Endothelial cell of umbilical vein (primary cell): ENCODE data around the gene OSCAR. TPM values are rescaled to one million over a fixed set of nuclear protein-coding genes. Genes with fewer than 3 reads are reported as not detected.

Source experiments
- BruUV-seq: library from RNA; stranded (reverse); fragments of 400-500 nt; replicated peaks from 2 replicates; lab custom pipeline; 2021; lab: Mats Ljungman, UMichigan
- CTCF ChIA-PET: fragments of 300-600, 350-600 bp; sonication (Branson Sonifier 250); formaldehyde crosslinking; loops from one replicate; lab custom pipeline; 2021; ENCODE audit warnings: antibody characterized with exemption, inconsistent platforms; lab: Charles Lee
- POLR2A ChIA-PET: fragments of 300-600, 350-600 bp; sonication (Branson Sonifier 250); formaldehyde crosslinking; loops from one replicate; lab custom pipeline; 2021; ENCODE audit warnings: antibody characterized with exemption, inconsistent platforms; lab: Charles Lee
- DNase-seq: peaks from one replicate; pipeline ENCODE4 v3.0.0-alpha.2; 2011; ENCODE audit warnings: low read depth, low spot score
- FAIRE-seq: peaks from 2 replicates; lab custom pipeline; 2011; peaks lifted over from hg19 to GRCh38; lab: Jason Lieb, UNC
- H2AFZ ChIP-seq: 2 replicates; pipeline ENCODE4 v1.6.0; 2012; ENCODE audit warnings: low read depth, low read length, control low read depth, inconsistent platforms
- H3K27ac ChIP-seq: 2 replicates; pipeline ENCODE4 v1.5.1; 2011; ENCODE audit warnings: low read depth, mild to moderate bottlenecking, control low read depth, low read length, moderate library complexity; ENCODE audit not compliant: insufficient read depth
- H3K27me3 ChIP-seq, 2 experiments: 2 replicates each; pipeline versions ENCODE4 v1.6.0 to v1.6.1; 2011; ENCODE audit warnings: low read length in 2 of 2, mixed read lengths in 1 of 2; ENCODE audit not compliant: control insufficient read depth in 2 of 2, insufficient read depth in 2 of 2
- H3K36me3 ChIP-seq, 2 experiments: 2 replicates in 1 of 2; 3 replicates in 1 of 2; pipeline ENCODE4 v1.5.1; 2011; ENCODE audit warnings: low read length in 2 of 2, mild to moderate bottlenecking in 1 of 2, moderate library complexity in 1 of 2; ENCODE audit not compliant: control insufficient read depth in 2 of 2, insufficient read depth in 2 of 2; ENCODE audit errors: extremely low read depth in 1 of 2
- H3K4me1 ChIP-seq: 3 replicates; pipeline ENCODE4 v1.5.1; 2011; ENCODE audit warnings: mild to moderate bottlenecking, low read length; ENCODE audit not compliant: control insufficient read depth, insufficient read depth; ENCODE audit errors: extremely low read depth
- H3K4me2 ChIP-seq: 2 replicates; pipeline ENCODE4 v1.6.1; 2011; ENCODE audit warnings: low read length, control low read depth, mixed read lengths; ENCODE audit not compliant: insufficient read depth
- H3K4me3 ChIP-seq, 3 experiments: fragments of 200-600 bp in 1 of 3; sonication (generic), shearing (Covaris generic) in 1 of 3; replicated peaks in 1 of 3; 2 replicates each; pipeline ENCODE4 v1.5.1; 2011 to 2016; ENCODE audit warnings: control low read depth in 3 of 3, low read length in 3 of 3, mild to moderate bottlenecking in 2 of 3, inconsistent platforms in 1 of 3, low read depth in 1 of 3, moderate library complexity in 1 of 3; ENCODE audit not compliant: insufficient read depth in 1 of 3
- H3K79me2 ChIP-seq: 2 replicates; pipeline ENCODE4 v1.6.0; 2012; ENCODE audit warnings: low read length, inconsistent platforms; ENCODE audit not compliant: control insufficient read depth, insufficient read depth
- H3K9ac ChIP-seq: replicated peaks from 2 replicates; pipeline ENCODE3; 2011; ENCODE audit warnings: low read length, control low read depth; ENCODE audit not compliant: insufficient read depth; ENCODE audit errors: extremely low read depth
- H3K9me1 ChIP-seq: replicated peaks from 3 replicates; pipeline ENCODE4 v1.6.0; 2011; ENCODE audit warnings: mild to moderate bottlenecking, low read length; ENCODE audit not compliant: control insufficient read depth, insufficient read depth; ENCODE audit errors: extremely low read depth
- H3K9me3 ChIP-seq: replicated peaks from 2 replicates; pipeline ENCODE4 v1.5.1; 2012; ENCODE audit warnings: low read length, inconsistent platforms; ENCODE audit not compliant: control insufficient read depth, insufficient read depth
- H4K20me1 ChIP-seq: replicated peaks from 2 replicates; pipeline ENCODE3; 2011; ENCODE audit warnings: mild to moderate bottlenecking, low read length; ENCODE audit not compliant: control insufficient read depth, insufficient read depth; ENCODE audit errors: extremely low read depth
- CTCF ChIP-seq, 2 donors: IDR thresholded peaks; 1 replicate in 1 of 2; 2 replicates in 1 of 2; pipeline ENCODE4 v1.5.1; 2011; ENCODE audit warnings: low read length in 2 of 2, mild to moderate bottlenecking in 2 of 2, moderate library complexity in 2 of 2, control low read depth in 1 of 2, inconsistent platforms in 1 of 2, low read depth in 1 of 2; ENCODE audit not compliant: insufficient read depth in 1 of 2; ENCODE audit errors: extremely low read depth in 1 of 2
- FOS ChIP-seq: IDR thresholded peaks from 2 replicates; pipeline ENCODE4 v1.6.1; 2011; ENCODE audit warnings: mild to moderate bottlenecking, low read length, moderate library complexity, borderline replicate concordance; ENCODE audit not compliant: insufficient read depth
- GATA2 ChIP-seq: IDR thresholded peaks from 2 replicates; pipeline ENCODE4 v1.7.0; 2011; ENCODE audit warnings: low read depth, mild to moderate bottlenecking, moderate library complexity, mixed read lengths, low read length; ENCODE audit not compliant: insufficient read length, insufficient read depth
- JUN ChIP-seq: IDR thresholded peaks from 2 replicates; pipeline ENCODE4 v1.6.1; 2011; ENCODE audit warnings: borderline replicate concordance, low read depth; ENCODE audit not compliant: insufficient read length, insufficient read depth
- MAX ChIP-seq: IDR thresholded peaks from 2 replicates; pipeline ENCODE4 v1.6.1; 2011; ENCODE audit not compliant: insufficient read depth, insufficient read length
- MYC ChIP-seq: IDR thresholded peaks from one replicate; pipeline ENCODE4 v1.6.1; 2011; ENCODE audit warnings: mild to moderate bottlenecking, low read depth, low read length
- POLR2A ChIP-seq: IDR thresholded peaks from 2 replicates; pipeline ENCODE4 v1.6.1; 2012; ENCODE audit warnings: low read depth, mild to moderate bottlenecking, control low read depth, low read length
- POLR2AphosphoS5 ChIP-seq: IDR thresholded peaks from 2 replicates; pipeline ENCODE4 v1.6.1; 2012; ENCODE audit warnings: low read depth, mild to moderate bottlenecking, control low read depth, low read length, moderate library complexity; ENCODE audit not compliant: insufficient read depth
- dilution Hi-C: fragments of 300-500 bp; cut with MboI; formaldehyde crosslinking; loops from one replicate; pipeline ENCODE4 v1.15.0; 2019; ENCODE audit warnings: low sequenced_read_pairs; ENCODE audit not compliant: extremely low pct_ligation_motif_present
- intact Hi-C: fragments of 100-400 bp; cut with micrococcal nuclease; formaldehyde crosslinking; loops from one replicate; pipeline ENCODE4 v1.10.0; 2022
- polyA plus RNA-seq, 4 experiments: library from polyadenylated mRNA; depleted of rRNA in 3 of 4; stranded (reverse) in 3 of 4; unstranded in 1 of 4; fragments of >200 nt; gene quantifications; 2 replicates each; pipeline versions ENCODE4 v1.2.1 to v1.2.3, GENCODE V29; 2011 to 2012; ENCODE audit warnings: missing spikeins in 1 of 4
- total RNA-seq: library from RNA; stranded (reverse); gene quantifications from 2 replicates; pipeline ENCODE4 v1.2.3, GENCODE V29; 2021

Gene OSCAR
- total and polyA plus RNA-seq, 2 donors (not counting 3 experiments of a cell fraction or from before 2014, with no cell fraction given) = 0.08 TPM; not detected in 1

GRCh38 chr19:54047616-54048015, 53.0 kb downstream of the OSCAR start:
- Histone ChIP-seq H3K9me1 (no peaks in the 10 kb centered on the region), H3K4me2 (no peak overlapping the region), H3K79me2 (no peaks in the 10 kb centered on the region), H3K9ac (no peak overlapping the region), H4K20me1 (no peaks in the 10 kb centered on the region), H3K4me3 (no peak overlapping the region), H3K36me3 (no peaks in the 10 kb centered on the region), H3K4me1 (no peaks in the 10 kb centered on the region), H3K9me3 (no peaks in the 10 kb centered on the region), H3K27me3 (peaks cover 19 to 28% of the 10 kb centered on the region in 2 experiments), H3K27ac (no peak overlapping the region), H2AFZ (no peak overlapping the region)
- FAIRE-seq (no peak), DNase-seq (no peak)
- ChIA-PET POLR2A (no interaction called here), CTCF (interaction anchor here (2.4 to 3.8 kb wide), 2 partner anchors 18 to 254 kb away, joined by 8 to 18 read pairs; no protein-coding TSS in a partner anchor)
- BruUV-seq = no TSS peak
- dilution Hi-C loops = no loop called here
- intact Hi-C loops = no loop called here
- no peak for TF ChIP-seq POLR2A
- TF ChIP-seq MAX = no peak
- no peak for TF ChIP-seq CTCF (IDR thresholded peaks at IDR 0.05; ENCODE audit: extremely low read depth in 1 of 2, insufficient read depth in 1 of 2, low read depth in 1 of 2, low read length in 2 of 2)
- no peak for TF ChIP-seq JUN
- no peak for TF ChIP-seq MYC
- TF ChIP-seq GATA2 = no peak
- no peak for TF ChIP-seq FOS
- TF ChIP-seq POLR2AphosphoS5 = no peak
